Vagina (tissue), 2 donors: ENCODE results near the gene IDUA. TPM values are rescaled to one million over a fixed set of nuclear protein-coding genes. Genes with fewer than 3 reads are reported as not detected.

Experiments
- DNase-seq, 2 donors: peaks; one replicate each; pipeline ENCODE4 v3.0.0-alpha.2; 2017; ENCODE audit errors: extremely low spot score in 2 of 2
- H3K27ac ChIP-seq: fragments of 200-600 bp; sonication (generic); one replicate; pipeline ENCODE4 v1.5.1; 2019
- H3K27me3 ChIP-seq: fragments of 200-600 bp; sonication (generic); one replicate; pipeline ENCODE4 v1.5.1; 2019
- H3K36me3 ChIP-seq, 2 donors: fragments of 200-600 bp; sonication (generic); one replicate each; pipeline ENCODE4 v1.5.1; 2017 to 2019
- H3K4me1 ChIP-seq: fragments of 200-600 bp; sonication (generic); one replicate; pipeline ENCODE4 v1.5.1; 2019
- H3K4me3 ChIP-seq, 2 donors: fragments of 200-600 bp; sonication (generic); 1 replicate in 1 of 2; 2 replicates in 1 of 2; pipeline ENCODE4 v1.5.1; 2016 to 2019
- H3K9me3 ChIP-seq: fragments of 200-600 bp; sonication (generic); one replicate; pipeline ENCODE4 v1.5.1; 2019
- POLR2A ChIP-seq, 2 donors: fragments of 450-650 bp; IDR thresholded peaks; one replicate each; pipeline ENCODE4 v1.6.1; 2017; ENCODE audit warnings: antibody characterized with exemption in 2 of 2, mild to moderate bottlenecking in 2 of 2, moderate library complexity in 2 of 2
- POLR2AphosphoS5 ChIP-seq, 2 donors: sonication (generic); formaldehyde crosslinking; IDR thresholded peaks; one replicate each; pipeline ENCODE4 v1.9.0; 2017; ENCODE audit warnings: antibody characterized with exemption in 2 of 2, mild to moderate bottlenecking in 2 of 2, low read depth in 1 of 2; ENCODE audit not compliant: insufficient read depth in 1 of 2
- intact Hi-C: fragments of 100-400 bp; cut with DNase I; formaldehyde crosslinking; loops from one replicate; pipeline ENCODE4 v1.15.1; 2023
- total RNA-seq: library from RNA; depleted of rRNA; stranded (reverse); fragments of >200 nt; gene quantifications from one replicate; pipeline ENCODE4 v1.2.3, GENCODE V29; 2016
- TF ChIP-seq, protein P1 (sequence below), 3 experiments: fragments of 450-650 bp in 2 of 3; fragments of 200-600 bp in 1 of 3; sonication (generic) in 1 of 3; IDR thresholded peaks; one replicate each; pipeline ENCODE4 v1.5.1; 2017 to 2019; ENCODE audit warnings: antibody characterized with exemption in 3 of 3, mild to moderate bottlenecking in 2 of 3, moderate library complexity in 2 of 3

Gene IDUA
- total RNA-seq, 1 donor from 2014 or later = 28.0 TPM

DNA sequence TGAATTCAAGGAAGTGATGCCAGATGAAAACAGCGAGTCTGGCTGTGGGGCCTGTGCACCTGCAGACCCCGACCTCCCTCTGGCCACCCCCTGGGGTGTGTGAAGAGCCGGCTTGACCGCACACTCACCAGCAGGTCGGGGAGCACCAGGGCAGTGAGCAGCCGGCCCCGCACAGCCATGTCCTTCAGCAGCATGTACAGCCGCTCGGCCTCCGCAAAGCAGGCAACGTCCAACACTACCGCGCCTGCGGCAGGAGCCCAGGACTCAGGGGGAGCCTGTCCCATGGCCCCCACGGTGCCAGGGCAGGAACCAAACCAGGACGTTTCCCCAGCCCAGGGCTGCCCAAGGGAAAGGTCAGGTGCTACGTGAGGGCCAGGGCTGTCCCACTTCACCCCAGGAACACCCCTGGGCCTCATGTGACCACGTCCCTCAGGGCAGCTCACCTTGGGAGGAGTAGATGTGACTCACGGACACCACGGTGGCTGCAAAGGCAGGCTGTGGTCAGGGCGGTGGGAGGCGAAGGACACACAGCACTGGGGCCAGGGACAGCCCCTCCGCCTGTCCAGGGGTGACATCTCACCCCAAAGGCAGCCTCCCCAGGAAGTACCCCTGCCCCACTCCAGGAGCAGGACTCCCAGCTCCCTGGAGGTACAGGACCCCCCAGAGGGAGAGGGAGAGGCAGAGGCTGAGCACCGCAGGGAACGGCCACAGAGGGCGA is 21.6 kb upstream of the IDUA start:
- intact Hi-C loops = no loop called here
- Histone ChIP-seq H3K4me1 (peaks cover 28% of the 10 kb centered on the region), H3K27ac (no peak overlapping the region), H3K4me3 (no peak overlapping the region), H3K36me3 (peaks cover 0 to 28% of the 10 kb centered on the region in 2 donors), H3K9me3 (no peaks in the 10 kb centered on the region), H3K27me3 (no peaks in the 10 kb centered on the region)
- no peak for DNase-seq
- TF ChIP-seq POLR2A (IDR thresholded peaks at IDR 0.05) = no peak
- TF ChIP-seq, protein P1, sequence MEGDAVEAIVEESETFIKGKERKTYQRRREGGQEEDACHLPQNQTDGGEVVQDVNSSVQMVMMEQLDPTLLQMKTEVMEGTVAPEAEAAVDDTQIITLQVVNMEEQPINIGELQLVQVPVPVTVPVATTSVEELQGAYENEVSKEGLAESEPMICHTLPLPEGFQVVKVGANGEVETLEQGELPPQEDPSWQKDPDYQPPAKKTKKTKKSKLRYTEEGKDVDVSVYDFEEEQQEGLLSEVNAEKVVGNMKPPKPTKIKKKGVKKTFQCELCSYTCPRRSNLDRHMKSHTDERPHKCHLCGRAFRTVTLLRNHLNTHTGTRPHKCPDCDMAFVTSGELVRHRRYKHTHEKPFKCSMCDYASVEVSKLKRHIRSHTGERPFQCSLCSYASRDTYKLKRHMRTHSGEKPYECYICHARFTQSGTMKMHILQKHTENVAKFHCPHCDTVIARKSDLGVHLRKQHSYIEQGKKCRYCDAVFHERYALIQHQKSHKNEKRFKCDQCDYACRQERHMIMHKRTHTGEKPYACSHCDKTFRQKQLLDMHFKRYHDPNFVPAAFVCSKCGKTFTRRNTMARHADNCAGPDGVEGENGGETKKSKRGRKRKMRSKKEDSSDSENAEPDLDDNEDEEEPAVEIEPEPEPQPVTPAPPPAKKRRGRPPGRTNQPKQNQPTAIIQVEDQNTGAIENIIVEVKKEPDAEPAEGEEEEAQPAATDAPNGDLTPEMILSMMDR (IDR thresholded peaks at IDR 0.05) = no peak
- no peak for TF ChIP-seq POLR2AphosphoS5 (IDR thresholded peaks at IDR 0.05; ENCODE audit: insufficient read depth in 1 of 2, low read depth in 1 of 2)

DNA sequence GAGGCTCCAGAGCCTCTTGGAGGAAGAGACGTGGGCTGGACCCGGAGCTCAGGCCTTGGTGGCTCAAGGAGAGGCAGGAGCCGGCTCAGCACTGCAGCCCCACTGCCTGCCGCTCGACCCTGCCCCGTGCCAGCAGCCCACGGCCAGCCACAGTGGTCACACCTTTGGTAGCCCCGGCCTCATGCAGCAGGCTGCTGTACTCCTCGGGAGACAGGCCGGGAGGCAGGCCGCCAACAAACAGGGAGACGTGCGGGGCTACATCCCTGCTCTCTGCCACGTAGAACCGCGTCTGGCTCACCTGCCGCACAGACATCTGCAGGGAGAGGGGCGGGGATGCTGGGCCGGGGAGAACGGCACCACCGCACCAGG is 21.1 kb upstream of the IDUA start:
- no peak overlapping the region for H3K27ac ChIP-seq
- H3K4me3 ChIP-seq = no peak overlapping the region
- peaks cover 31% of the 10 kb centered on the region for H3K4me1 ChIP-seq
- H3K27me3 ChIP-seq = no peaks in the 10 kb centered on the region
- TF ChIP-seq POLR2A (IDR thresholded peaks at IDR 0.05) (no peak), POLR2AphosphoS5 (IDR thresholded peaks at IDR 0.05; ENCODE audit: insufficient read depth in 1 of 2, low read depth in 1 of 2) (no peak)
- TF ChIP-seq, protein P1 (IDR thresholded peaks at IDR 0.05) = no peak
- no peak for DNase-seq
- H3K9me3 ChIP-seq = no peaks in the 10 kb centered on the region
- peaks cover 0 to 28% of the 10 kb centered on the region in 2 donors for H3K36me3 ChIP-seq
- intact Hi-C loops = no loop called here

DNA sequence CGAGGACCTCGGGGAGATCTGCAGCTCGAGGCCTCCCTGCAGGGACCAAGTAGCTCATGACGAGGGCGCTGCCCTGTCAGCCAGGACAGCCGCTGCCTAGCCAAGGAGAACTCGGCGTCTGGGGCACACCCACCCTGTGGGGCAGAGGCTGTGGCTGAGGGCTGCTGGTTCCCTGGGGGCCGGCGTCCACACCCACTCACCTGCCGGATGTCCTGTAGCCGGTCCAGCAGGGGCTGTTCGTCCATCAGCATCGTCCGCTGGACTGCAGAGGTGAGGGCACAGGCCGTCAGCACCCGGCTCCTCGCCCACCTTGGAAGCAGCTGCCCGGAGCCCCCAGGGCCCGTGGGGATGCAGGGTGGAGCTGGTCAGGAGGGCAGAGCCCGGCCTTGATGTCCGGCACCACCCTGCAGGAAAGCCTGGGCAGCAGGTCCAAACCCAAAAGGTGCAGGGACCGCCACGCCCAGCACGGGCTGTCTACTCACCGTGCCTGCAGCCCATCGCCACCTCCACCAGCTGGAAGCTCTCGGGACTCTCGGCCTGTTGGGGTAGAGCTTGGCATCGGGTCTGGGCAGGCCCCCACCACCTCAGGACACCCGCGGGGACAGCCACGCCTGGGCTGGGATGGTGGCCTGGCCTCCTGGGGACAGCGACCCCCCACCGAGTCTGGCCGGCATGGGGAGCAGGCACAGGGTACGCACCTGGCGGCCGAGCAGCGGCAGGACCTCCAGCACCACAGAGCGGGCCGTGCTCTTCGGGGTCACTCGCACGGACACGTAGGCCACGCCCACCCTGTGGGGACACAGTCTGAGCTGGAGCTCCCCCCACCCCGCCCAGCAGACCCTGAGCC is 20.4 kb upstream of the IDUA start:
- DNase-seq = no peak
- intact Hi-C loops = no loop called here
- no peaks in the 10 kb centered on the region for H3K9me3 ChIP-seq
- TF ChIP-seq POLR2AphosphoS5 (IDR thresholded peaks at IDR 0.05; ENCODE audit: insufficient read depth in 1 of 2, low read depth in 1 of 2) (no peak), POLR2A (IDR thresholded peaks at IDR 0.05) (no peak)
- TF ChIP-seq, protein P1 (IDR thresholded peaks at IDR 0.05) = no peak
- no peak overlapping the region for H3K27ac ChIP-seq
- no peak overlapping the region for H3K4me3 ChIP-seq
- H3K36me3 ChIP-seq = peaks cover 0 to 26% of the 10 kb centered on the region in 2 donors
- H3K27me3 ChIP-seq = no peaks in the 10 kb centered on the region
- peaks cover 38% of the 10 kb centered on the region for H3K4me1 ChIP-seq

DNA sequence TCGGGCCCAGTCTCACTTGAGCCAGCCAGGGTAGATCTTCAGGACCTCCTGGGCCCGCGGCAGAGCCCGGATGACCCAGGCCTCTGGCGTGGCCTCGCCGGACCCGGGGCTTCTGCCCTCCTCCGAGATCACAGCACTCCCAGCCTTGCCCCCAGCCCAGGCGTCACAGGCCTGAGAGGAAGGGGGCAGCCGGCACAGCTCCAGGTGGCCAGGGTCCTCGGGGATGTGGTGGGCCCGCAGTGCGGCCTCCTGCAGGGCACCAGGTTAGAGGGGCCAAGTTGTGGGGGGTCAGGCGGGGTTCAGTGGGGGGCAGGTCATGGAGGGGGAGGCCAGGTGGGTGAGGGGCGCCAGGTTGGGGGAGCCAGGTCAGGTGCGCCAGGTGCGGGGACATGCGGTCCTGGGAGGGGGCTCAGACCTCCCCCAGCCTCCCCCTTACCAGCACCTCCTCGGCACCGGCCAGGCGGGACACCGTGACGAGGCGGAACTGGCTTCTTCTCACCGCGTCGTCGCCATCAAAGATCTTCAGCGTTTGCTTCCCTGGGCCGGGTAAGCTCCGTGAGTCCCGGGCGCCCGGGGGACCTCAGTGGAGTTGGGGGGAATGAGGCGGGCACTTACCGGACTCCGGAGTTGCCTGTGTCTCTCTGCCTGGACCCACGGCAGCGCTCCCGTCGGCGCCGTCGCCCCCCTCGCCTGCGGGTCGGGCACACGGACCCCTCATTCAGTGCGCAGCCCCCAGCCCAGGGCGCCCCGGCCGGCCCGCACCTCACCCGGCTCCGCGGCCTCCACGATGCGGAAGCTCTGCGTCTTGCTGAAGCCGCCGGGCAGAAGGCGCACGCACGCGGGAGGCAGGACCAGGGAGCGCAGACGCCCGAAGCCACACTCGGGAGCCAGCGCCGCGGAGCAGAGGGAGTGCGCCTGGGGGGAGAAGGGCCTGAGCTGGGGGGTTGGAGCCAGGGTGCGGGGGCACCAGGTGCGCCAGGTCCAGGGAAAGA is 19.4 kb upstream of the IDUA start:
- Histone ChIP-seq H3K4me3 (no peak overlapping the region), H3K4me1 (peaks cover 41% of the 10 kb centered on the region), H3K27ac (no peak overlapping the region), H3K9me3 (no peaks in the 10 kb centered on the region), H3K36me3 (peaks cover 0 to 16% of the 10 kb centered on the region in 2 donors), H3K27me3 (no peaks in the 10 kb centered on the region)
- DNase-seq = no peak
- TF ChIP-seq, protein P1 (IDR thresholded peaks at IDR 0.05) = no peak
- TF ChIP-seq POLR2AphosphoS5 (IDR thresholded peaks at IDR 0.05; ENCODE audit: insufficient read depth in 1 of 2, low read depth in 1 of 2) (no peak), POLR2A (IDR thresholded peaks at IDR 0.05) (no peak)
- intact Hi-C loops = no loop called here
